RPMI8226 (cell line): ENCODE data around the gene PTPRB.

Experiments used
- DNase-seq: peaks from one replicate; pipeline ENCODE4 v3.0.0-alpha.2; 2015

The PTPRB gene

DNA sequence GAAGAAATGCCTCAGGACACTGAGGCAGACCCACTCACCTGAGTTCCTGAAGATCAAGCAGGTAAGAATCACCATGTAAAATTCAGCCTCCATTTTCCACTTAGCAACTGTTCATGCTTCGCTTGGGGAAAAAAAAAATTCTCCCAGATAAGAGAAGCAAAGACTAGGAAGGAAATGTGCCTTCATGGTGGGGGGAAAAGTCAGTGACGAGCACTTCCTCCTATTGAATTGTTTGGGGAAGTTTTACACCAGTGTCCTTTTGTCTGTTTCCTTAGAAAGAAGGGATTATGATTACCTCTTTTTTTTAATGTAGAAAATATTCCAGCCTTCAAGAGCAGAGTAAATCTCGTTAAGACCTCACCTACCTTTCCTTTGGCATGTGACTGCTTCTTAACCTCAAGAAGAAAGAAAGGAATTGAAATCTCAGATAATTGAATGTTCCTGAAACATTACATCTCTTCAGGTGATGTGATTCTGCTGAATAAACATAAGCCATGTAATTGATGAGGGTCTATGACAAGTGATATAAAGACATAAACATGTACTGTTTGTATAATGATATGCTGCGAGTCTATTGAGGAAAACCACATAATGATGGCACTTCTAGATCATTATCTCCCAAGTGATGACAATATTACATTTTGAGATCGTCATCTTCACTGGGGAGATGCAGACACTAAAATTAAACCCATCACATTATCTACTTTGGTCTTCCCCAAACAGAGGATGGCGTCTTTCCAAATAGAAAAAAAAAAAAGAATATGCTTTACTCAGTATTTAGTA is at the start of gene PTPRB:
Gene PTPRB, minus strand, starts transcription at position 127 of the 783 bp plus-strand sequence. Its CDS starts 34 bp downstream, at position 93.
- no peak for DNase-seq

GRCh38 chr12:70686907-70687306 is 49.7 kb upstream of the PTPRB start:
- DNase-seq, result no peak

GRCh38 chr12:70686299-70686698 is 49.1 kb upstream of the PTPRB start:
- no peak for DNase-seq

DNA sequence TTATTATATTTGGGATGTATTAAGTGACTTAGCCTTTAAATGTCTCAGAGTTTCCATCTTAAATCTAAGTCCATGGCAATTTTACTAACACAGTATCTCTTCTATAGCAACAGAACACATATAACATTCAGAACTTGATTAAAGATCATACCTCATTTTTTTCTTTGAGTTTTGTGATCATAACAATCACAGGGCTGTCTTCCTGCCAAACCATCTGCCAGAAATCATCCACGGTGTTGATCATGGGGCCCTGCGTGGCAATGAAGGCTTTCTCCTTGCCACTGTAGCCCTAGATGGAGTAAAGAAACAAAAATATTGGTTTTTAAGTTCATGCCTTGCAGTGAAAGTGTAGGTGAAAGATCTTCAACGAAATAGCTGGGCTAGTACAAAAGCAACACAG is 46.7 kb upstream of the PTPRB start:
- DNase-seq, result no peak

DNA sequence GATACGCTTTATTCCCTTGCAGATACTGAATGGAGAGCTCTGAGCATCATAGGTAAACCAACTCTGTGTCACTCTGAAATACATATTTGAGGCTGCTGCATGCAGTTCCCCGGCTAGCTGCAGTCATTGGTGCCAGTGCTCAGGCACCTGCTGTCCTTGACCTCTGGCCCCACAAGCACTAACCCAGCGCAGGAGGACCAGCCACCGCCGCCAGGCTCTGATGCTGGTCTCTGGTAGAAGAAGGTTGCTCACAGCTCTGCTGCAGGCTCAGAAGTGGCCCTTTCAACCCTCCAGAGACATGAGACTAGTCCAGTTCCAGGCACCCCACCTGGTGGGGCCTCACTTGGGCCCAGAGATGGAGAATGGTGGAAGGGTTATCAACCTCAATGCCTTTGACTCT is 34.5 kb upstream of the PTPRB start:
- no peak for DNase-seq

GRCh38 chr12:70670948-70671347 is 33.7 kb upstream of the PTPRB start:
- no peak for DNase-seq

DNA sequence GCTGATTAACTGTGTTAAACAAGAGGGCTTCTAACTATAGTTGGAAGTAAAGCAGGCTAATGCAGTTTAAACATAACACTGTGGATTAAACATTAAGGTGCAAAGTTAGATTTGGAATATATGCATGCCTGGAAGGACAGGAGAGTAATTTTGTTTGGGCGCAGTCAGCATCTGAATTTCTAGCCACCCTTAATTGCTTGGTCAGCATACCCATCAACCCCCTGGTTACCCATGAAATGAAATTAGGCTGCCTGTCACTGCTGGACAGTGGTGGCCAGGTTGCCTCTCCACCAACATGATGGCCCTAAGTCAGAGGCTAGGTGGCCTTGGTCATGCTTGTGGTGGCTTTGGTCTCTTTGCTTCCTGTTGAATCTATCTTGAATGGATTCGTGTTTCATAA is 30.0 kb upstream of the PTPRB start:
- no peak for DNase-seq

DNA sequence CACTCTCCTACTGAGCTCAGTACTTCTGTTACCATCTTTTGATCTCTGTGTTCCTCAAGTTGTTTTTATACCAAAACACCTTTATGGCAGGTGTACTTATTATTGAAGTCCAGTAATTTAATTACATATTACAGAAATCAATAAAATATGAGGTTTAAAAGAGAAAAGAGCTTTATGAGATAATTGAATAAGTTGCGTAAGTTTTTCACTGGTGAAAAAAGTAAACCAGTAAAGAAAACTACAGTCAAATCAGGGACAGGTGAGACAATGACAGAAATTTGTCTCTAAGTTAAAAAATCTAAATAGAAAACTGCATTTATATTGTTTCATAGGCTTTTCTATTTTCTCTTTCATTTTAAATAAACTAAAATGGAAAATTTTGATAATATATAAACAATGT is 29.1 kb upstream of the PTPRB start:
- no peak for DNase-seq

- no peak for DNase-seq
These were observed 27.2 kb upstream of the PTPRB start for GRCh38 chr12:70664465-70664881.

- no peak for DNase-seq
These were observed 26.6 kb upstream of the PTPRB start for GRCh38 chr12:70663838-70664237.

- no peak for DNase-seq
These were observed 24.4 kb upstream of the PTPRB start for GRCh38 chr12:70661466-70662161.

- peak; percentile 33 for DNase-seq
These were observed 23.5 kb upstream of the PTPRB start for GRCh38 chr12:70660620-70661219.

DNA sequence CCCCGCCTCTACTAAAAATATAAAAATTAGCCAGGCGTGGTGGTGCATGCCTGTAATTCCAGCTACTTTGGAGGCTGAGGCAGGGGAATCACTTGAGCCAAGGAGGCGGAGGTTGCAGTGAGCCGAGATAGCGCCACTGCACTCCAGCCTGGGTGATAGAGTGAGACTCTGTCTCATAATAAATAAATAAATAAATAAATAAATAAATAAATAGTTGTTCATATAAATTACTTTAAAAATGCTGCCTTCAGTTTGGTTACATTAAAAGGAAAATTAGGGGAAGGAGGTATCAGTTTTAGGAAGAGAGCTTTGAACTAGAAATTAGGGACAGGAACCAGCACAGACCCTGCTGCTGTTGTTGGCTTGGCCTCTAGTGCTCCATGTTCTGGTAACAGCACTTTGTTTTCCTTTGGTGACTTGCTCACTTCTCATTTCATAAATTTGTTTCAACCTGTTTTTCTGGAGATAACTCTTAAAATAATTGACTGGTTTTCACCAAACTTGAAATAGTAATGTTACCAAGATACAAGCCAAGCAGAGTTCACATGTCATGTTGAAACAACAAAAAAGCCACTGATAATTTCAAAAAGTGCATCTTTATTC is 22.9 kb upstream of the PTPRB start:
- no peak for DNase-seq

- no peak for DNase-seq
These were observed 21.9 kb upstream of the PTPRB start for GRCh38 chr12:70659077-70659606.

DNA sequence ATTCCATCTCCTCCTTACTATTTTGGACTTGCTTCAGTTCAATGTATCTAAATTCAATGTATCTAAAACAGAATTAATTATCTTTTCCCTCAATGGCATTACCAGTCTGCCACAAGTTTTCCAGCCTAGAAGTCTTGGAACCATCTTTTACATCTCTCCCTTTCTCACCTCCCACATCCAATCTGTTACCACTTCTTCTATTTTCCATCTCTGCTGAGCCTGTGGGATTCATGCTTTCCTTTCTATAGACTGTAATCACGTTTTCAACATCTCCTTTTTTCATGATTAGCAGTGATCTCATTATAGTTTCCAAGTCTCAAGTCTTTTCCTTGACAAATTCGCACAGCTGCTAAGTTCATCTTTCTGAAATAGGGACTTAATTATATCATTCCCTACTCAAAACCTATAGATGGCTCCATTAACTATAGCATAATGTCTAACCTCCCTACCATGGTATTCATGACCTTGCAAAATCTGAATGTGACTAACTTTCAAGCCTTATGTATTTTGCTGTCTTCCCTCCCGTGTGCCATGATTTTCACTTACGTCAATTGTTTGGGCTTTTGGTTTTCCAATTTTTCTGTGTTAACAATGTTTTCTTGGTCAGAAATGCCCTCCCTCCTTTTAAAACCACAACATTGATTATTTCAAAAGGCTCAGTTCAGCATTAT is 20.5 kb upstream of the PTPRB start:
- no peak for DNase-seq

- no peak for DNase-seq
These were observed 15.2 kb upstream of the PTPRB start for GRCh38 chr12:70652451-70652850.

DNA sequence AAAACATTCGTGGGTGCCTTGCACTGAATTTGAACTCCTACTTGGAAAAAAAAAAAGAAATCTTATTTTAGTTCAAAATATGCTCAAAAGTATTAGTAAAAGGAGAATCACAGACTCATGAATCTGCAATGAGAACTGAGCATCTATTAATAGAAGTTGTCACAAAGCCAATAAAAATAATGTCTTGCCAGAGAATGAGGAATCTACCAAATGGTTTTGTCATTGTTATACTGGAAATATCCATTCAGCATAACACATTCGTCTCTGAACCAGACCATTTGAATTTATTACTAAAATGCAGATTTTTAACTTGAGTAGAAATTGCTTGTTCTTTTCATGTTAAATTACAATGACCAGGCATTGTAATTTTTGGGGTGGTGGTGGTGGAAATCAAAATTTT is 11.6 kb upstream of the PTPRB start:
- DNase-seq, result no peak

DNA sequence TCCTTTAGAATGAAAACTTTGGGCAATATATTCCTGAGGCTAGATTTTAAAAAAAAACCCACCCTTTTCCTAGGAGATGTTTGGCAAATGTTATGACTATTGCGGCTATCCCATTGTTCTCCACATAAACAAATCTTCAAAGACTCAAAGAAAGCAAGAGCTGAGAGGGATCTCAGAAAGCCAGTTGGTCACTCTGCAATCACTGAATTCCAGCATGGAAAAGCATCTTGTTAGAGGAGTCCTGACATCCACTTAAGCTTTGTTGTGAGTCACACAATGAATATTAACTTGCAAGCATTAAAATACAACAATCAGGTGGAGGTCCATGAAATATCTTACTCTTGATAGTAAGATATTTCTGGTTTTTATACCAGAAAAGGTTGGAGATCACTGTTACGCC is 11.0 kb upstream of the PTPRB start:
- no peak for DNase-seq

- no peak for DNase-seq
These were observed 9.6 kb upstream of the PTPRB start for GRCh38 chr12:70646850-70647249.

GRCh38 chr12:70645494-70646317 is 8.5 kb upstream of the PTPRB start:
- DNase-seq, result peak; percentile 26

DNA sequence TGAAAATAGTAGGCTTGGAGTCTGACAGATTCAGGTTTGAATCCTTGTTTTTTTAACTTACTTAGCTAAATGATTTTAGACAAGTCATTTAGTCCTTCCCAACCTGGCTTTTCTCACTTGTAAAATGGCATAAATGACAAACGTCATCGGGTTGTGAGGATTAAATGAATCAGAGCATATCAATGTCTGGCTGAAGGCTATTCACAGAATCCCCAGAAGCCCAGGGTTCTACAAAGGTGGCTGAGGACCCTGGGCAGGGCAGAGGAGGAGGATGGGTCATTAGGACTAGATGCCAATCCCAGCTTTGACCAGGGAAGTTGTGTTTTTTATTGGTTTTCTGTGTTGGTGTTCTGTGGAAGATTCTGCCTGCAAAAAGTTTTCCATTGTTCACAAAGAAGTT is 7.6 kb upstream of the PTPRB start:
- DNase-seq, result no peak

DNA sequence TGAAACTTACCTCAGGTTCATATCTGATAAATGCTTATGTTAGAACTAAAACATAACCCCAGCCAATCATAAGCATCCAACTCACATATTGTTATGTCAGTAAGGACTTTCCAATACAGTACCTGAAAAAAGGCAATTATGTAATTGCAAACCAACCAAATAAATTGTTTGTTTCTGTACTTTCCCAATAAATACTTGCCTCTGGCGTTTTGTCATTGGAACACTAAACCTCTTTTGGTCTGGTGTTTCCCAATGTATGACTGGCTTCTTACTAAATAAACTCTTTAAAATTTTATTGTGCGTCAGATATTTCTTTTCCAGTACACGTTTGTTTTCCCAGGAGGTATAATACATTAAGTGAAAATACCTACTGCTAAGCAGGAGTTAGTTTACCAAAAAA is 6.7 kb upstream of the PTPRB start:
- DNase-seq, result peak; percentile 18
